GM19328 (cell line): ENCODE results near the gene CWC22.
A peak's percentile ranks its signal among the peaks of the same experiment; 100 is the strongest.
"Not testable (repeated sequence)": the region's sequence is repeated elsewhere in the genome, so short reads cannot be mapped to it uniquely, and the experiment has no call there.

Experiments
- ATAC-seq: cut with Tn5 transposase; IDR thresholded peaks from one replicate; pipeline ENCODE4 v1.9.1; 2021; ENCODE audit warnings: mild to moderate bottlenecking, moderate library complexity; ENCODE audit not compliant: unreplicated experiment

CWC22 gene

DNA sequence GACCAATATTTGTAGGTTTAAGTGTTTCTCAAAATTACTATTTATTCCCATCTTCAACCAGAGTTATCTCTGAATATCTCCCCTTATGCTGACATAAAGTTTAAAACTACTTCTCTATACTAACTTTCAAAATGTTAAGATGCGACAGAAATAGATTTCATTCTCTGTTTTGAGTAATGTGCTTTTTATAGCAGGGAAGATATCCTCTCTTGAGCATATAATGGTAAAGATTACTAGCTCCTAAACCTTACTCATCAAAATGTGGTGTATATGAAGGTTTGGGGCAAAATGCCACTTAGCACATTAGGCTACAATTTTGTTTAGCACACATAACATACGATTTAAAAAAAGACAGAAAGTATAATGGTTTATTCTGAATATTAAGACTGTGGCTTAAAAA is 54.4 kb downstream of the CWC22 start:
- ATAC-seq, result no peak

DNA sequence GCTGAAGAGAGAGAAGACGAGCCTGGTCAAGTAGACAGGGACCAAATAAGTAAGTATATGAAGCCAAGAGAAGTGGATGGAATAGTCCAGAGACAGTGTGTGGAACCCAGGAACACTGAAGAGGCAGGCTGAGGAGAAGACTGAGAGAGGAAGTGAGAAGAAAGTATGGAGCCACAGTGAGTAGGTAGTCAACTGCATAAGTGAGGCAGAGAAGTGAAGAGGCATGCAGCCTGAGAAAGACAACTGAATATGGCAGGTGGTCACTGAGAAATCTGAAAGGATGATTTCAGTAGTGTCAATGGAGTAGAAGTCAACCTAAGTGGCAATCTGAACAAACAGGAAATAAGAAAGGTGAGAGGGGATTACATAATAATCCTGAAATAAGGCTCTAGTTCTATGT is 55.4 kb downstream of the CWC22 start:
- no peak for ATAC-seq

DNA sequence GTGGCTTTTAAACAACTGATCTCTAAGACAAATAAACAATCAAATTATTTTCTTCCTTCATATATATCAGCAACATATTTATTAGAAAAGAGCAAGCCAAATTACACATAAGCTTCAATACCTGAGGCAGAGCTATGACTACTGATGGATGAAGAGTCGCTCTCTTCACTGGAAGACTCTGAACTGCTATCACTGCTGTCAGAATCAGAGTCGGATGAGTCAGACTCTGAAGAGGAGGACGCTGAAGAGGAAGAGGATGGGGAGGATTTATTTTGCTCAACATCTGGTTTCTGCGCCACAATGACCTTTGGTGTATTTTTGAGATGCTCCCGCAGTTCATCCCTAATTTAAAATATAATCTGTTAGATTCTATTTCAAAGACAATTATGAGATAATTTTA is 56.7 kb downstream of the CWC22 start:
- ATAC-seq, result no peak

DNA sequence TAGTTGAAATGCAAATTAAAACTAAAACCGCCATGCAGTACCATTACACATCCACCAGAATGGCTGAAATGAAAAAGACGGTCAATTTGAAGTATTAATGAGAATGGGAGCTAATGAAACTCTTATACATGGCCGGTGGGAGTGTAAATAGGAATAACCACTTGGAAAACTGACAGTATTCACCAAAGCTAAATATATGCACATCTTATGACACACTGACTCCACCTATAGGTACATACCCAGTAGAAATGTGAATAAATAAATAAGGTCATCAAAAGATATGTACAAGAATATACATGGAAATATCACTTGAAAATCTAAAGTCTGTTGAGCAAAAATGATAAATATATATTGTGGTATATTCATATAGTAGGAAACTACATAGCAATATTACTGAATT is 57.7 kb downstream of the CWC22 start:
- no peak for ATAC-seq

DNA sequence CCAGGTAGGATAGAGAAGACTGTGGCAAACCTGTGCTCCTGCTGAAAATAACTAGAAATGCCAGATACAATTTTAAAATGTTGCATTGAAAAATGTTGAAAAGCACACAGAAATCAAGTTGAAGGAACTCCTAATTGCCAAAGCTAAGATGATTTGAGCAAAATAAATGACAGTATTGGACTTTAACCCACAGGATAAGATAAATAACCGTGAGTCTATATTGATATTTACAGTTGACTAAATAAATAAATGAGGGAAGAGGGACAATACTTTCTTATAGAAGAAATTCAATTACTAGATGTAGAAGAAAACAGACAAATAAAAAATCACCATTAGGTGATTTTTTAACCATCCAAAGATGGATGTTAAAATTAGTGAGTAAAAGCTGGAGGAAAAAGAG is 59.0 kb downstream of the CWC22 start:
- no peak for ATAC-seq

DNA sequence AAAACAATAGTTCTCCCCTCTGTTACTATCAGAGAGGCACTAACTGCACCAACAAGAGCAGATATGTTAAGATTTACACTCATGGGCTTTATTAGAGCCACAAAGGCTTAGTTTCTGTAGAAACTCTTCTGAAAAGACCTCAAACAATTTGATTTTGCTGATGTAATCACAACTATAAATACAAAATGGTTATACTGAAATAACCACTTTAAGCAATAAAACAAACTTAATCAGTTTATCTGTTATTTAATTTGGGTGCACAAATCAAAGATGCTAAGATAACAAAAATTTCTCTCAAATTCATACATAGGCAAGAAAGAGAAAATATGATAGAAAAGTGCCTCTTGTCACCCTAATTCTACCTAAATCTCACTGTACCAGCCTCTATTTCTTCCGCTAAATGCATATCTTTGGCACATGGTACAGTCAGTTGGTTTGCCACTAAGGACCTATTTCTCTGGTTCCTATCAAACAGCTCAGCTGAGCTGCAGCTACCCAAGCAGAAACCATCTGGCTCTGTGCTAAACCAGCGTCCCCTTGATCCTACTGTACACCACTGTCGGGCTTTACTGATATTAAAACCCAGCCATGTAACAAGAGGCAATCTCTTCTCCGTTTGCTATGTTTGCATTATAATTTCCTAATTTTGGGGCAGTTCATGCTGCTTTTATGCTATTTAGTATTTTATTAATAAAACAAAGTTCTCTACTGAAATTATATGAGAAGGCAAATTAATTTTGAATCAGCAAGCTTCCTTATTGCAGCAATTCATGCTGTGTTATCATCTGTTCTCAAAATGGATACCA is 60.1 kb downstream of the CWC22 start:
- ATAC-seq, result no peak

DNA sequence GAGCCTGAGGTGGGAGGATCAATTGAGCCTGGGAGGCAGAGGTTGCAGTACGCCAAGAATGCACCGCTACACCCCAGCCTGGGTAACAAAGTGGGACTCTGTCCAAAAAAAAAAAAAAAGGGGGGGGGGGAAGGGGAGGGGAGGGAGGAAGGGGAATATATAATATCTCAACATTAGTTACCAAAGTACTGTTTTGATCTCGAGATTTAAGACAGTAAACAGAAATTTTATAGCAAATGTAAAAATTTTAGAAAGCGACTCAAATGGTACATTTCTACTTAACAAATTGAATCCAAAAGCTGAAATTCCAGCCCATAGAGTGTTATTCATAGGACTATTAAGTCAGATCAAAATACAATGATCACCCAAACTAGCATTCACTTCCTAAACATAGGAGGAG is 60.8 kb downstream of the CWC22 start:
- no peak for ATAC-seq

DNA sequence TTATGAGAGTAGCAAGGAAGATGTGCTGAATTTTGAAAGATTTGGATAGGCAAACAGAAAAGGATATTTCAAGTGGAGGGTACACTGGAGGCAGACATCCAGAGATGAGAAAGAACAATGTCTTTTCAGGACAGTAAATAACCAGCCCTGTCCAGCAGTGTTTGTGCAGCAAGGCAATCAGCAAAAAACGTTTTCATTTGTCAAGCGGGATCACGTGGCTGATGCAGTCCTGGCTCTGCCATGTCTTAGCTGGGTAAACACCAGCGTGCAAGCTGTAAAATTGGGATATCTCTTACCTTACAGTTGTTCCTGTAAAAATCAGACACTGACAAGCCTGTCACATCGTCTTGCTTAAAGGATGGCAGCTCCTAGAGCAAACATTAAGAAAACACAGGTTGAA is 67.8 kb downstream of the CWC22 start:
- ATAC-seq, result no peak

DNA sequence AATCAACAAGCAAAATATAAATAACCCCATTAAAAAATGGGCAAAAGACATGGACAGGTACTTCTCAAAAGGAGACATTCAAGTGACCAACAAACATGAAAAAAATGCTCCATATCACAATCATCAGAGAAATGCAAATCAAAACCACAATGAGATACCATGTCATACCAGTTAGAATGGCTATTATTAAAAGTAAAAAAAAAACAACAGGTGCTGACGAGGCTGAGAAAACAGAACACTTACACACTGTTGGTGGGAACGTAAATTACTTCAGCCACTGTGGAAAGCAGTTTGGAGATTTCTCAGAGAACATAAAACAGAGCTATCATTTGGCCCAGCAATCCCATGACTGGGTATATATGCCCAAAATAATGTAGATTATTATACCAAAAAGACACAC is 69.1 kb downstream of the CWC22 start:
- no peak for ATAC-seq

DNA sequence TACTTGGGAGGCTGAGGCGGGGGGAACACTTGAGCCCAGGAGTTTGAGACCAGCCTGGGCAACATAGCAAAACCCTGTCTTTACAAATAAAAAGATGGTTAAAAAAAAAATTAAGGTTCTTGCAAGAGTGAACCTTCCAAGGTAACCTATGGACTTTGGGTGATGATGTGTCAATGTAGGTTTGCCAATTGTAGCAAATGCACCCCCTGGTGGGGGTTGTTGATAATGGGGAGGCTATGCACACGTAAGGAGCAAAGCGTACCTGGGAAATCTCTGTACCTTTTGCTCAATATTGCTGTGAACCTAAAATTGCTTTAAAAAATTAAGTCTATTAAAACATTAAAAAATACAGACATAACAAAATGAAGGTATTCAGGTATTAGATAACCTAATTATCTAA is 70.4 kb downstream of the CWC22 start:
- ATAC-seq, result peak; percentile 53

DNA sequence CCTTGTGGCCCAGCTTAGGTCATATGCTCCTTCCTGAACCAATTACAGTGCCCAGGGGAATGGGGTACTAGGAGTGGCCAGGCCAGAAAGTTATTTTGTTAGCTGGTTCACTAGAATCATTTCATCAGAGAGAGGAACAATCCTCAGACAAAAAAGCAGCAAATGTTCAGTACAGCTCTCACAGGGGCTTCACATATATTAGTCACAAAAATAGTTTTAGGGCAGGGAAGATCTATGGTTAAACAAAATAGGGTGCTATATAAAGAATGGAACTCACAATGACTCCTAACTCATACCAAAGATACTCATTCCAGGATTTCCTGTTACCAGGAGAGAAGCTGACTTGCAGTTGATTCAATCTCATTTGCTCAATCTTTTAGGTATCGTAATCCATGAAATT is 71.0 kb downstream of the CWC22 start:
- no peak for ATAC-seq

DNA sequence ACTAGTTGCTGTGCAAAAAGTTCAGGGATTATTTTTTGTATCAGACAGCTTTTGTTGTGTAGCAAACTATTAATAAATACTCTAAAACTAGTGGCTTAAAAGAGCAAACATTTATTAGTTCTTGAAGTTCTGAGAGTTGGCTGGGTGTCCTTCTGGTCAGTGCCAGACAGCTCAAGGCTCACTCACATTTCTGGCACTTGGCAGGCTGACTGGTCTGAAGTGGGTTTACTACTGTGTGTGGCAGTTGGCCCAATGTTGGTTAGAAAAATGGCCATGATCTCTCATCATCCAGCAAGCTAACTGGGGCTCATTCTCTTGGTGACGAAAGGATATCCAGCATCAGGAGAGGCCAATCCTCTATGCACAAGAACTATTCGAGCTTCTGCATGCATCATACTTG is 74.3 kb downstream of the CWC22 start:
- ATAC-seq, result no peak

DNA sequence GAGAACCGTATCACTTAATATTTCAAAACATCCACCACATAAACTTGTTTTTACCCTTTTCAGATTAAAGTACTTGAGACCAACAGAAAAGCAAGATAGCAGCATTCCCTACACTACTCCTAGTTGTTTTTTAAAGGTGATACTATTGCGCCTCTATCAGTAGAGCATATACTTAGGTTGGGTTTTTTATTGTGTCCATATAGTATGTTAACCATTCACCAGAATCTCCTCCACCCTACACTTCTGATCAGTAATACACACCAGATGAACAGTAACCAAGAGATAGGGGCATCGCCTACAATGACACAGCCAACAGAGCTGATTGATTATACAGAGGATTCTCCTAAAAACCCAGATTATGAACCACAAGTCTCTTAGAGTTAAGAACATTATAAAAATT is 75.6 kb downstream of the CWC22 start:
- no peak for ATAC-seq

DNA sequence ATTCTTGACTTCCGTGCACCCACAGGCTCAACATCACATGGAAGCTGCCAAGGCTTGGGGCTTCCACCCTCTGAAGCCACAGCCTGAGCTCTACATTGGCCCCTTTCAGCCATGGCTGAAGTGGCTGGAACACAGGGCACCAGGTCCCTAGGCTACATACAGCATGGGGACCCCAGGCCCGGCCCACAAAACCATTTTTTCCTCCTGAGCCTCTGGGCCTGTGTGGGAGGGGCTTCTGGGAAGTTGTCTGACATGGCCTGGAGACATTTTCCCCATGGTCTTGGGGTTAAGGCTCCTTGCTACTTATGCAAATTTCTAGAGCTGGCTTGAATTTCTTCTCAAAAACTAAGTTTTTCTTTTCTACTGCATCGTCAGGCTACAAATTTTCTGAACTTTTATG is 77.1 kb downstream of the CWC22 start:
- ATAC-seq, result not testable (repeated sequence)

DNA sequence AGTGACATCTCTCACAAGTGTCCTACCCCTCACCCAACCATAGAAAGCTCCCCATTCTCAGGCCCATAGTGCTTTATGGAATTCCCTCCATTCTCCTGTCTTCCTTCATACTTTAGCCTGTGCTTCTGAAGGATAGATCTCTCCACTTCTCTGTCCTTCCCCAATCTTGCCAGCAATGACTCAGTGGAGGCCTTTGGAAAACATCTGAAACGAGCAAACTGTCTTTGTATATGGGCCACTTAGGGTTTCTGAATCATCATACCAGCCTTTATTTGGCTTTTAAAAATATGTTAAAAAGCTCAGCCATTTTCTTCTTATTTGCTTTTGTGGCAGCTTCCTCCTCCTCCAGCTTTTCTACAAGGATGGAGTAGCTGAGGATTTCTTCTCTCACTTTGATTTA is 80.1 kb downstream of the CWC22 start:
- no peak for ATAC-seq

DNA sequence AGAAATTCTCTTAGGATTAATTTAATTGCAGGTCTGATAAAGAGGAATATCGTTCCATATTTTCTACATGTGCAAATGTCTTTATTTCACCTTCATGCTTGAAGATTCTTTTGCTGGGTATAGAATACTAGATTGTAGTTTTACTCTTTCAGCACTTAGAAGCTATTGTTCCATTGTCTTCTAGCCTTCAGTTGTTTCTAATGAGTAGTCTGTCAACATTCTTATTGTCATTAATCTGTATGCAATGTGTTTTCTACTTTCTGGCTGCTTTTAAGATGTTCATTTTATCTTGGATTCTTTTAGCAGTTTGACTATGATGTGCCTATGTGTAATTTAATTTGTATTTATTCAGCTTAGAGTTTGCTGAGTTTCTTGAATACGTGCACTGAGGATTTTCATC is 81.4 kb downstream of the CWC22 start:
- no peak for ATAC-seq

DNA sequence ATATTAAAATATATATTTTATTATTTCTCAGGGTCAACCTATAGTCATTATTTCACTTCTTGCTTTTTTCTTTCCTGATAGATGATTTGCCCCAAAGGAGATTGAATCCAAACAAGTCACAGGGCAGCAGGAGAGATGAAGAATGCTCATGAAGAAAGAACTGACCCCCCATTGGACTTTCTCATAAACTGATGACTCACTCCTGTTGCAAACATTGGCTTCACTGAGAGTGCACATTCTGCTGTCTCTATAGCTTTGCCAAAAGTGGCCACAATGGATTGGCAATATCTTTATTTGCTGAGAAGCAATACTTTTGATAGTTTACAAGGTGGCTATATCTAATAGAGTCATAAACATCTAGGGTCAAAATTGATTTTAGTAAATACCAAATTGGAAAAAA is 89.8 kb downstream of the CWC22 start:
- no peak for ATAC-seq

DNA sequence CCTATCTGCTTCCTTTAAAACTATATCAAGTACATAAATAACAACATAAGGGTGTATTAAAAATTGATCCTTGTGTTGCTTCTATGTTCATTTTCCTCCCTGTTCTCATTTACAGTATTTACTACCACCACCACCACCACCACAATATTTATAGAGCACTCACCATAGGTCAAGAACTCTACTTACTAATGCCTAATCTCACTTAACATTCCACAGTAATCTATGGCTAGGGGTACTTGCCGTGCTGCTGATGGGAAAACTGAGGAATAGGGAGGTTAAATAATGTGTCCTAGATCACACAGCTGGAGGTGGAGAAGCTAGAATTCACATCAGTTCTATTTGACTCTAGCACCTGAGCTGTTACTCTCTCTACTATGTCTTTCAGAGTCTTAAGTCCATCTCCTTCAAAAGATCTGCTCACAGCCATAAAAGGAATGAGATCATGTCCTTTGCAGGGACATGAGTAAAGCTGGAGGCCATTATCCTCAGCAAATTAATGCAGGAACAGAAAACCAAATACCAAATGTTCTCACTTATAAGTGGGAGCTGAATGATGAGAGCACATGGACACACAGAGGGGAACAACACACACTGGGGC is 91.6 kb downstream of the CWC22 start:
- ATAC-seq, result no peak

DNA sequence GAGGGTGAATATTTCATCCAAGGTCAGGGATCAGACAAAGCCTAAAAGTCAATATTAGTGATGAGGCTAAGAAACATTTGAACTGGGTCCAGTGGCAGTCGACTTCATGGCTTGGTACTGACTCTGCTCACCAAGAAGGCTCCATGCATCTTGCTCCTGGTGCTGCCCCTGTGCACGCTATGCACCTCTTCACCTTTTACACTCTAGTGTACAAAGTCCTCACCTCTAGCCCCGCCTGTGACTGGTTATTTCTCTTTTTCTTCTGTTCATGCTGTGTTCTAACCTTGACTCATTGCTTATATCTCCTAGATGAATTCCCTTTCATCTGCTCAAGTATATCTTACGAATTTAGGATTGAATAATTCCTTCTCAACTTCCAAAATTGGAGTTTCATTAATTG is 93.3 kb downstream of the CWC22 start:
- ATAC-seq, result no peak

DNA sequence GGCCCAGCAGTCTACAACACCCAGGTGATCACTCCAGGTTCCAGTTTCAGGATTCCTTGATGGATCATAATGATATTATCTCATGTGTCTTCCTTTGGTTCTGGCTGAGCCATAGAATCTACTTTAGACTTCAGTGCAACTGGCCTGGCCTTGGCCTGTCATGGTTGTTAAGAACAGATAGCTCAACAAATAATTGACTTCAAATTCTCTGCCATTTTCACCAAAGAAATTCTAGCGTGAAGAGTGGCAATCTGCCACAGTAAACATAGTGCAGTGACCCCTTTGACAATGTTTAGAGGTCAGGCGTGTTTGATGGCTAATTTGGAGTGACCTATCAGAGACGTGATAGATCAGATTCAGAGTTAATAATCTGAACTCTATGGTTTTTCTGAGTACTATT is 95.5 kb downstream of the CWC22 start:
- no peak for ATAC-seq

DNA sequence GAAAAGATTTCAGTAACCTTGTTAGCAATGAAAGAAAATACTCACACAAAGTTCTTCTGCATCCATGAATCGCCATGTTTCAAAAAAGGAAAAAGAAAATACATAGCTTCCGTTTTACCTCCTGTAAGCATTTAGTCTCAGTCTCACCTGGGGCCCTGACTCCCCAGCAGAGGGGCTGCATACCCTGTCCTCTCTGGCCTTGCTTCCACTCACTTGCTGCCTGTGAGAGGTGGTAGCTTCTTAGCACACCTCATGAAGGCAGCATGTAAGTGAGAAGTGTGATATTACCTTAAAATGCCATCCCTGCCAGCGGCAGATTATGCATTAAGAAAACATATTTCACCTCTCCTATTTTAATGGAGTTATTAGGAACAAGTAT is 96.4 kb downstream of the CWC22 start:
- ATAC-seq, result no peak

DNA sequence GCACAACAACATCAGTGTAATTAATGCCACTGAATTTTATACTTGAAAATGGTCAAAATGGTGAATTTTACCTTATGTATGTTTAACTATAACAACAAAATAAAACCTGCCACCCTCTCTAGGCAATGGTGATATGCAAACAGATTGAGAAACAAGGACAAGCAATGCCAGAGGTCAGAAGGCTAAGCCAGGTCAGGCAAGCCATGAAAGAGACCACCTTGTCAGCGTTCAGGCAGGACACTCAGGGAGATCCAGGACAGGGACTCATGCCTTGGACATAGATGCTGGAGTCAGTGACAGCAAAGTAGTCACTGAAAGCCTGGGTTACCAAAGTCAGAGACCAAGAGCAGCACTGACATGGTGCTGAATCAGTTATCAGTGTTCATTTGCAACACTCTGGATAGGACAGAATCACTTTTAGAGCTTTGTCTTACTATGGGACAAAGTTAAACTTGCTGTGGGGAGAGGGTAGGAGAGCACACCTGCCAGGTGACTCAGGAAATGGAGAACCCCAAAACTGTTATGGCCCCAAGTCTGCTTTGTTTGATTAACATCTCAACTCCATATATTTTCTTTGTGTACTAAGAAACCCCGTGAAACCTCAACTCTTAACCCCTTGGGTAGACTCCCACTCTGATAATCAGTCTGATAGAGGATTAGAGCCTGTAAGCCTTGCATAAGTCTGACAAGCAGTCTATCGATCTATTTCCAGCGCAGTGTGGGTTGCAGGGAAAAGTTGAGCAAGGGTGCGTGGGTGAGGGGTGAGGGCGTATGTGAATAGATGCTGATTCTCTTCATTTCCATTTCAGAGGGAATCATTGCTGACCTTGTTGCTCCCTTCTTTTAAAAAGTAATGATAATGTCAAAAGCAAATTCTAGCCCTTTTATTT is 97.0 kb downstream of the CWC22 start:
- ATAC-seq, result no peak
